GM19239 (cell line): ENCODE data around the gene EZR.

ENCODE experiments used
- DNase-seq: peaks from one replicate; pipeline ENCODE4 v3.0.0; 2011; ENCODE audit warnings: low spot score; ENCODE audit not compliant: insufficient read length
- FAIRE-seq: peaks from 2 replicates; lab custom pipeline; 2011; peaks lifted over from hg19 to GRCh38; lab: Jason Lieb, UNC

The EZR gene

DNA sequence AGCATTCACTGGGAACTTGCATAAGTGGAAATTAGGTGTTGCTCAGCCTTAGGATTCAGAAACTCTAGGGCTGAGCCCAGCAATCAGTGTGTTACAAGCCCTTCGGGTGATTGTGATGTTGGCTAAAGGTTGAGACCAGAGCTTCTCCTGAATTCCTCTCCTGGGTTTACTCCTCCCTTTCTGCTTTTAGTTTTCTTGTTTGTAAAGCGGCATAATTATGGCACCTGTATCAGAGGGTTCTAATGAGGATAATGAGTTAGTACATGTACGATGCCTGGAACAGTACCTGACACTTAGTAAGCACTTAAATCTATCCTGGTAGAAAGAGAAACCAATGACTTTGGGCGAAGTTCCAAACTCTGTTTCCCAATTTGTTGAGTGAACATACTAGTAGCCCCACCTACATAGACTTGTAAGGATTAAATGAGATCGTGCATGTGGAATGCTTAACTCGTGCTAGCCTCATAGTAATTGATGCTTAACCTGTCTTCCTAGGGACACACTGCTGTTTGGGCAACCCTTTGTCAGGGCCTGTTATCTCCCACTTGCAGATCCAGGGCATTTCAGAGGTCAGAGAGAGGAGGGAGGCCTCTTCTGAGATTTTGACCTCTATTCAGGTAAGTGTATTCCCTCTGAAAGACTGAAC, 932 bp upstream of the EZR start:
- FAIRE-seq, result peak; percentile 76

GRCh38 chr6:158818581-158819212, 471 bp downstream of the EZR start:
- no peak for FAIRE-seq
- DNase-seq, result peak; percentile 69

More for the DNA sequence above, 932 bp upstream of the EZR start:
- no peak for DNase-seq

DNA sequence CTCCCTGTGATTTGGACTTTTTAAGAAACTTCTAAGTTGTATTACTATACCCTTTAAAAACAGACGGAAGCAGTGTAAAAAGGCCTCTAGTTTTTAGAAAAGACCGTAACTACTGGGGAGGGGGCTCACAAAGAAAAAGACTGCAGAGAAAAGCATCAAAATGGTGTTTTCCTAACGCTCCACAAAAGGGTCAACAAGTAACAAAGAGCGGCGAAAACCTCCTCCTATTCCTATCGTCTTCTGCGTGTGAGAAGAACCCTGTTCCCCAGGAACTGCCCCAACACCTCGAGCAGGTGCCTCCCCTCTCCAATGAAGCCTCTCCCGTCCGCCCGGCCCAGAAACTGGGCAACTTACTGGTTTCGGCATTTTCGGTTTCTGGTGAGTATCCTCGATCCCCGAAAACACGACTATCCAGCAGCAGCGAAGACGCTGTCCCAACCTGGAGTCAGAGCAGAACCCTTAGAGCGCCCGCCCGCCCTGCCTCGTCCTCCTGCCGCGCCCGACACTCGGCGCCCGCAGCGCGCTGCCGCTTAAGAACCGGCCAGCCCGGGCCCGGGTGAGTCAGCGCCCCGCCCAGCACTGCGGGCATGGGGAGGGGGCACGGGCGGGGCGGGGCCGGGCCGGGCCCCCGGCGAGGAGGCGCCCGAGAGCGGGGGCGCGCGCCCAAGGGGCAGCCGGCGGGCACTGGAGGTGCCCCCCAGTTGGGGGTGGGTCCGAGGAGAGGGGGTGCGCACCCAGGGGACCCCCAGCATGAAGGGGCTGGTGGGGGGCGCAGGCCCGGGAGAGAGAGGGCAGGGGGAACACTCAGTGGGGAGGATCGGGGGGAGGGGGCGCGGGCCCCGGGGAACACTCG, 1.2 kb downstream of the EZR start:
- FAIRE-seq, result peak; percentile 33
- DNase-seq, result no peak

DNA sequence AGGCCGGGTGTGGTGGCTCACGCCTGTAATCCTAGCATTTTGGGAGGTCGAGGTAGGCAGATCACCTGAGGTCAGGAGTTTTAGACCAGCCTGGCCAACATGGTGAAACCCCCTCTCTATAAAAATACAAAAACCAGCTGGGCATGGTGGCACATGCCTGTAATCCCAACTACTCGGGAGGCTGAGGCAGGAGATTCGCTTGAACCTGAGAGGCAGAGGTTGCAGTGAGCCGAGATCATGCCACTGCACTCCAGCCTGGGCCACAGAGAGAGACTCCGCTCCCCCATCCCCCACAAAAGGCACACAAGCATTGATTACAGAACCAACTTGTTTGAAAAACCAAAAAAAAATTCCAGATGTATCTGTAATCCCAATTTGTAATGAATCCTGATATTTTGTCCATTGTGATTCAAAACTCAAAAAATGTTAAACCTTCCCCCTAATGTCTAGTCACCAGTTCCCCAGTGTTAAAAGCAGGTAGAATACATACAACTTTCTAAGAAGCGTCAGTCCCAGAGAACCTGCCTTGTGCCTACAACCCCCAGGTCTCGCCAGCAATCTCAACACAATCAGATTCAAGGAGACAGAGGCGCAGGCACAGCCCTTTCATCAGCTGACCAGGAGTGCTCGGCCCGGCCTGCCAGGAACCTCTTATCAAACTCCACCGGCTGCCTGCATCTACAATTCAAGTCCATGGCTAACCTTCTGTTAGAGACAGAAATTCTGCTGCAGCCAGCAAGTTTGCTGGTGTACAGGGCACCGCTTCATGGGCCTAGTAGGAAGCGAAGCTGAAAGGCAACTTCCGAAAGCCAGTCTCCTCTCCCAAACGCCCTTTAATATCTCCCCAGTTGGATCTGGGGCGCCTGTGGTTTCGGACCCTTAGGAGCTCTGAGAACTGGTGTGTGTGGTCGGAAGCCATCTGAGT, 2.1 kb downstream of the EZR start:
- FAIRE-seq (peak; percentile 45), DNase-seq (no peak)

GRCh38 chr6:158816329-158816728, 2.8 kb downstream of the EZR start:
- no peak for DNase-seq
- peak; percentile 35 for FAIRE-seq

DNA sequence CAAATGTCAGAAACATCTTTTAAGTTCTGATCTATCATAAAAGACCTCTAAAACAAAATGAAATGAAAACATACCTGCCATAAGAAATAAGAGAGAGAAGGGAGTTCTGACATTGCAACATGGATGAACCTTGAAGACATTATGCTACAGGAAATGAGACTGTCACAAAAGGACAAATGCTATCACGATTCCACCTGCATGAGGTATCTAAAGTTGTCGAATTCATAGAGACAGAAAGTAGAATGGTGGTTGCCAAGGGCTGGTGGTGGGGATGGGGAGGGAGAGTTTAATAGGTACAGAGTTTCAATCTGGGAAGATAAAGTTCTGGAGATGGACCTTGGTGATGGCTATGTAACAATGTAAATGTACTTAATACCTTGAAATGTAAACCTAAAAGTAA, 3.3 kb downstream of the EZR start:
- FAIRE-seq (peak; percentile 59), DNase-seq (no peak)

- no peak for DNase-seq
- no peak for FAIRE-seq
These were observed 3.8 kb downstream of the EZR start for GRCh38 chr6:158815379-158815724.

DNA sequence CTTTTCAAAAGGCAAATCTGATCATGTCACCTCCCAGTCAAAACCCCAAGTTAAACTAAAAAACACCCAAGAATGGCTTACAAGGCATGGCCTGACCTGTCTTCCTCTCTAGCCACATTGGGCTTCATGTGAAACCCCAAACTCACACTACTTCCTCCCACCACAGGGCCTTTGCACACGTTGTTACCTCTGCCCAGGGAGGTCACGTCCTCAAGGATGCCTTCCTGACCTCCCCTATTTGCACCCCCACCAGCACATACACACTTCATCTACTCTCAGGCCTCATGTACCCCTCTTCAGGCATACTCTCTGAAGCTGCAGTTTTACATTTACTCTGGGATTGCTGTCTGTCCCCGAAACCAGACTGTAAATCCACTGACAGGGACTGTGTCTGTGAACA, 6.1 kb downstream of the EZR start:
- no peak for DNase-seq
- no peak for FAIRE-seq

DNA sequence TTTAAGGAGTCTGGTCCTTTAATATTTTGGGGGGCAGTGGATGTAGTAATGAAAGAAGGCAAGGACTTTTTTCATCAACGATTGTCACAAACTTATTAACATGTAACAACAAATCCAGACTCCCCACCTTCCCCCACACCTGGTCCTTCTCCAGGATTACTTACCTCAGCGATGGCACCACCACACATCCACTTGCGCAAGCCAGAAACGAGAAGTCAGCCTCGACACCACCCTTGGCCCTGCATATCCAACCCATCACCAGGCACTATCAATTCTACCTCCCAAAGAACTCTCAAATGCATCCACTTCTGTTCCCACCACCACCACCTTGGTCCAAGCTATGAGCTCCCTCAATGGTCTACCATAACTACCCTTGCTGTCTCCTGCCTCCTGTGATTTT, 6.6 kb downstream of the EZR start:
- no peak for FAIRE-seq

DNA sequence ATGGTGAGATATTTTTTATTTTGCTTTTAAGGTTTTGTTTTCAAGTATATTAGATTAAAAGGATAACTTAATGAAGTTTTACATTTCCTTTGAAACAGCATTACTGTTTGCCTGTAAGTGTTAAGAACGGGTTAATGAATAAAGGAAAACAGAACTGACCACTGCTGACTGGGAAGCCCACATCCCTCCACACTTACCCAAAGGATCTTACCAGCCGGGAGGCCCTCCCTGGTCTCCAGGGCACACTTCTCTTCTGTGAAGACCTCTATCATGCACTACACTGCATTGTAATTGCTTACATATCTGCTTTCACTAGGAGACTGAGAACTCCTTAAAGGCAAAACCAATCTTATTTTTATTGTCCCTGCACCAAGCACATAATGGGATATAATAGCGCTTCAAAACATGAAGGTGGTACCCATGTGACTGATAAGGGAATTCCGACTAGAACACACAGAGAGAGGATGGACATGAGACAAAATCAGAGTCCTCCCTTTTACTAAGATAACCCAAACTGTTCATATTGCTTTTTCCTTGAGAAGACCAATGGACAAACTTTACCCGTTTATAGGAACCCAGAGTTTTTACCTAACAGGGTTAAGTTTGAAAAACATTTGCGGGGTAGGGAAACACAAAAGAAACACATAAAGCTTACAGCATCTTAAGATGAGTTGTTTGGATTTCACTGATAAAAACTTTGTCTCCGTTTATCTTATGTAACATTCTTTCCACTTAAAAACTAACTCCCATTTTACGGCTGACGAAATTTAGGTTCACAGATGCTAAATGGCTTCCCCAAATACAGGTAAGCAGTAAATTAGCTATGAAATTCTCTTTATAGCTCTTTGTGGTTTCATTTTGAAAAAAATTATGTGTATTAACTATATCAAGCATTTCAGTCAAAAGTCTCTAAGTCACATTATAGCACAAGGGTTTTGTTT, 8.7 kb downstream of the EZR start:
- DNase-seq (no peak), FAIRE-seq (peak; percentile 64)

More for the DNA sequence above, 6.6 kb downstream of the EZR start:
- DNase-seq, result no peak

GRCh38 chr6:158808941-158809678, 10.1 kb downstream of the EZR start:
- FAIRE-seq (peak; percentile 86), DNase-seq (no peak)

GRCh38 chr6:158808442-158808833, 10.7 kb downstream of the EZR start:
- DNase-seq, result no peak
- FAIRE-seq, result no peak

DNA sequence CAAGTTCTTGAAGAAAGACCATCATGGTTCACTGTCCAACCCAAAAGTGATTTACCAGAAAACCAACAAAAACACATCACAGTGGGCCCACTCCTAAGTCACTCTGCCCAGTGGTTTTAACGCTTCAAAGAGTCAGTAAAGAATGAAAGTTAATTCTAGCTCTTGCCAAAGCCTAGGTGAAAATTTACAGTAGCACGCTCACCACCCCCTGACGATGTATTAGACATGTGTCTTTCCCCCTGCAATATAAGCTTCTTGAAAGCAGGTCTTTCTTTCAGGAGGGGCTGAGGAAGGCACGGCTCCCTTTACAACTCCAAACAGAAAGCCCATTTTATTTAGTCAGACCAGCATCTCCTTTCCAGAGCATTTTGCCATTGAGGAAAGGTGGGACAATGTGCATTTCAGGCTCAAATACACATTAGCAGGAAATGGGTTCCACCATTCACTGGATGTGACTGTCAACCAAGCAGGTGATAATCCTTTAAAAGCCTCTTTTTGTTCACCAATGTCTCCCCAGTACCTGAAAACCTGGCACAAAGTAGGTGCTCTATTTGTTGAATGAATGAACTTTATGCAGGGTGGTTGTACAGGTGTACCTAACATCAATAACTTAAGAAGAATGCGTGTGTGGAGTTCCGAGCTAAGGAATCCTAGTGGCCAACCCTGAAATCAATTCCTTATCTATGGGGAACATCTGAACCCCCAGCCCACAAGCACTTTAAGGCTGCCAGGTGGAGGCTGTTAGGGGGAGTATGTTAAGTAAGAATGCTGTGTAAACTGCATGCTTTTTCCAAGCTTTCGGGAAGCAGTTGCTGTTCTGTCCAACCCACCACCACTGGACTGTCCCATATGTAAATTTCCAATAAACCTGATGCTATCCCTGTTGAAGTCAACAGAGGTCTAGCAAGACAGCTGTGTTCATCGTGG, 11.4 kb downstream of the EZR start:
- DNase-seq (no peak), FAIRE-seq (peak; percentile 48)

- FAIRE-seq, result no peak
These were observed 13.3 kb downstream of the EZR start for GRCh38 chr6:158805698-158806377.

DNA sequence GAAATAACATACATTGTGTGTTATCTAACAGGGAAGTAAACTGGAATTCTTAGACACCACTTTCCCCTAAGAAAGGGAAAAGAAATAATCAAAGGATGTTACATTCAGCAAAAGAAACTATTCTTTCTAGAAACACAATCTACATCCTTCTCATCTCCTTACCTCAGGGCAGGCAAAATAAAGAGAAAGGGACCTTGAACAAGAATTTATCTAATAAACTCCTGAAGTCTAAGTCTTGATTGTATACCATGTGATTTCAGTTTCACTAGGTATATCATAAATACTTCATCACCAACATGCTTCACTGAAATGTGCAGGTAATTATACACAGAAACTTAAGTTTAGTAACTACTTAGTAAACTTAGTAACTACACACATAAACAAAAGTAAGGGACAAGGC, 15.0 kb downstream of the EZR start:
- DNase-seq (no peak), FAIRE-seq (no peak)

More at GRCh38 chr6:158805698-158806377, 13.3 kb downstream of the EZR start:
- no peak for DNase-seq

GRCh38 chr6:158803733-158804143, 15.4 kb downstream of the EZR start:
- DNase-seq (no peak), FAIRE-seq (peak; percentile 91)
